LNCAP (cell line): ENCODE measurements around the gene IRGQ.

Source experiments
- TF ChIP-seq, protein P1 (sequence below): fragments of 450-650 bp; IDR thresholded peaks from 2 replicates; pipeline ENCODE4 v1.5.1; 2017; ENCODE audit warnings: mild to moderate bottlenecking

The IRGQ gene

DNA sequence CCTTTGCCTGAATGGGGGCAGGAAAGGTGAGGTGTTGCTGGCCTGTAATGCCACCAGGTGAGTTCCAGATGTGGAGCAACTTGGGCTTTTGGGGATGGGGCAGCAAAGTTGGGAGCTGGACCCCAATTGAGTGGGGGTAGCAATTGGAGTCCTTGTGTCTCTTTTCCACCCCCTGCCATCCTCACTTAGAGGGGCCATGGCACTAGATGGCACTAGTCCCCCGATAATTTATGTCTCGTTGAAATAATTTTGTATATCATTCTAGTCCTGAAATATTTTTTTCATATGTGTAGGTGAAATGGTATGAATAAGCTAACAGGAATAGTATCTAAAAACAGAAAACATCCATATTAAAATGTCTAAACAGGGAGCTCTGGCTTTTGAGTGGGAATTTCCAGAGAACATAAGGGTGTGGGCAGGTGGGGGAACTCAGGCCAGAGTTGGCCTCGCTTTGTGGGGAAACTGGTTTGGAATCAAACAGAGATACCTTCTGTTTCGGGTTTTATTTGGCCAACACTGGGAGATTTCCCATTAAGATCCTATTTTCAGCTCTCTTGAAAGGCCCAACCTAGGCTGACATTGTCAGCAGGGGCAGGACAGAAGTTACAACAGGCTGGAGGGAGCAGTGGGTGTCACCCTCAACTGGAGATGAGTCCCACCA, 3.8 kb upstream of the IRGQ start:
- TF ChIP-seq, protein P1, sequence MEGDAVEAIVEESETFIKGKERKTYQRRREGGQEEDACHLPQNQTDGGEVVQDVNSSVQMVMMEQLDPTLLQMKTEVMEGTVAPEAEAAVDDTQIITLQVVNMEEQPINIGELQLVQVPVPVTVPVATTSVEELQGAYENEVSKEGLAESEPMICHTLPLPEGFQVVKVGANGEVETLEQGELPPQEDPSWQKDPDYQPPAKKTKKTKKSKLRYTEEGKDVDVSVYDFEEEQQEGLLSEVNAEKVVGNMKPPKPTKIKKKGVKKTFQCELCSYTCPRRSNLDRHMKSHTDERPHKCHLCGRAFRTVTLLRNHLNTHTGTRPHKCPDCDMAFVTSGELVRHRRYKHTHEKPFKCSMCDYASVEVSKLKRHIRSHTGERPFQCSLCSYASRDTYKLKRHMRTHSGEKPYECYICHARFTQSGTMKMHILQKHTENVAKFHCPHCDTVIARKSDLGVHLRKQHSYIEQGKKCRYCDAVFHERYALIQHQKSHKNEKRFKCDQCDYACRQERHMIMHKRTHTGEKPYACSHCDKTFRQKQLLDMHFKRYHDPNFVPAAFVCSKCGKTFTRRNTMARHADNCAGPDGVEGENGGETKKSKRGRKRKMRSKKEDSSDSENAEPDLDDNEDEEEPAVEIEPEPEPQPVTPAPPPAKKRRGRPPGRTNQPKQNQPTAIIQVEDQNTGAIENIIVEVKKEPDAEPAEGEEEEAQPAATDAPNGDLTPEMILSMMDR, result no peak

DNA sequence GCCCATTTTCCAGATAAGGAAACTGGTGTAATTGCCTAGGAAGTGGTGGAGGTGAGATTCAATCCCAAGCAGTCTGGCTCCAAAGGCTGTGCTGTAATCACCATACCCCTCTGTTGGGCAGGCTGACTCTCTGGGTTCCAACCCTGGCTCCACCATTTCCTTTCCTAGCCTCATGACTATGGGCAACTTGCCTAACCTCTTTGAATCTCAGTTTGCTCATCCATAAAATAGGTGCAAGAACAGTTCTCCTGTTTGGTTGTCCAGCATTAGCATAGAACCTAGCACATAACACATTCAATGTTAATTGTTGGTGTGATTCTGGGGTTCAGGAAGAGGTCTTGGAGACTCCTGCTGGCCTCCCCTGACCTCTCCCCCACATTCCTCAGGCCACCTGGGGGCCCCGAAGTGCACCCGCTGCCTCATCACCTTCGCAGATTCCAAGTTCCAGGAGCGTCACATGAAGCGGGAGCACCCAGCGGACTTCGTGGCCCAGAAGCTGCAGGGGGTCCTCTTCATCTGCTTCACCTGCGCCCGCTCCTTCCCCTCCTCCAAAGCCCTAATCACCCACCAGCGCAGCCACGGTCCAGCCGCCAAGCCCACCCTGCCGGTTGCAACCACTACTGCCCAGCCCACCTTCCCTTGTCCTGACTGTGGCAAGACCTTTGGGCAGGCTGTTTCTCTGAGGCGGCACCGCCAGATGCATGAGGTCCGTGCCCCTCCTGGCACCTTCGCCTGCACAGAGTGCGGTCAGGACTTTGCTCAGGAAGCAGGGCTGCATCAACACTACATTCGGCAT, 2.7 kb upstream of the IRGQ start:
- TF ChIP-seq, protein P1, result no peak

DNA sequence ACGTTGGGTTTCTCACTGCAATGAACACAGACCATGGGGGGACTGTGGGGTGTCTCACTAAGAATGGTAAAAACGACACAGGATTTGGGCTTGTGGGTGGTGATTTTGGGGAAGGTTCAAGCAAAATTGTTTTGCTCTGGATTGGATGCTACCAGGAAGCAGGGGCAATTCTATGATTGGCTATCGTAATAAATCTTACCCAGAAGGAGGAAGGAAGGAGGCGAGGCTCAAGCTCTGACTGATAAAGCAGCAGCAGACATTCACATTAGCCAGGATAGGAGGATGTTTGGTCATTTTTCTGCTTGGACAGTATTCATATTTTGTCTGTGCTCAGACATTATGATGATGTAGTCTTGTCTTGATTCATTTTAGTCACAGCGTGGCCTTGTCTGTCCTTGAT, 1.9 kb upstream of the IRGQ start:
- TF ChIP-seq, protein P1, result no peak

DNA sequence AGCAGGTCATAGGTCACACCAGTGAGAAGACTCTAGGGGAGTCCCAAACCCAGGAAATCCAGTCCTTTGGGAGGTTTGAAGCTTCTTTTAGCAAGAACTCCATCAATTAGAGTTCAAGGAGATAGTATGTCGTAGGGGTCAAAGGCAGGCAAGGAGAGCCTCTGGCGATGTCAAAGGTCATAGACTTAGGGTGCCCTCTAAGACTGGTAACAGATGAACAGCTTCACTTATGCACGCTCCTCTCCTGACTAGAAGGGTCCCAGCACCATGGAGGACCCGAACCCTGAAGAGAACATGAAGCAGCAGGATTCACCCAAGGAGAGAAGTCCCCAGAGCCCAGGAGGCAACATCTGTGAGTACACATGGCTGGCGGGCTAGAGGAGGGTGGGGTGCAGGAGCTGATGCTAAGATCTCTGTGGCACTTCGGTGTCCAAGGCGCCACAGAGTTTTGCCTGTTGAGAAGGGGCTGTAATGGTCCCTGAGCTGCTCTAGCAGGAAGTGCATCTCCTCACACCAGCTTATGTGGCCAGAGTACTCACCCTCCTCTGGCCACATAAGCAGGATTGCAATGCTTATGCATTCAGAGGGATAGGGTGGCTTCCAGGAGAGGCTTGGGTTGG, 1.0 kb upstream of the IRGQ start:
- TF ChIP-seq, protein P1, result no peak

DNA sequence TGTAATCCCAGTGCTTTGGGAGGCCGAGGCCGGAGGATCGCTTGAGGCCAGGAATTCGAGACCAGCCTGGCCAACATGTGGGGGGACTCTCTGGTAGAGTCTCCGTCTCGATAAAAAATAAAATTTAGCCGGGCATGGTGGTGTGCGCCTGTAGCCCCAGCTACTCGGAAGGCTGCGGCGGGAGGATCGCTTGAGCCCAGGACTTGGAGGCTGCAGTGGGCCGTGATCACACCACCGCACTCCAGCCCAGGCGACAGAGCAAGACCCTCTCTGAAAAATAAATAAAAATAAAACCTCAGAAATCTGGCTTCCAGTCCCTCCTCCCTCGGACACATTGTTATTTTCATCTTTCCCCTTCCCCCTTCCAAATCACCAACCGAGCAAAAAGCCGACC, 332 bp downstream of the IRGQ start:
- TF ChIP-seq, protein P1, result no peak

DNA sequence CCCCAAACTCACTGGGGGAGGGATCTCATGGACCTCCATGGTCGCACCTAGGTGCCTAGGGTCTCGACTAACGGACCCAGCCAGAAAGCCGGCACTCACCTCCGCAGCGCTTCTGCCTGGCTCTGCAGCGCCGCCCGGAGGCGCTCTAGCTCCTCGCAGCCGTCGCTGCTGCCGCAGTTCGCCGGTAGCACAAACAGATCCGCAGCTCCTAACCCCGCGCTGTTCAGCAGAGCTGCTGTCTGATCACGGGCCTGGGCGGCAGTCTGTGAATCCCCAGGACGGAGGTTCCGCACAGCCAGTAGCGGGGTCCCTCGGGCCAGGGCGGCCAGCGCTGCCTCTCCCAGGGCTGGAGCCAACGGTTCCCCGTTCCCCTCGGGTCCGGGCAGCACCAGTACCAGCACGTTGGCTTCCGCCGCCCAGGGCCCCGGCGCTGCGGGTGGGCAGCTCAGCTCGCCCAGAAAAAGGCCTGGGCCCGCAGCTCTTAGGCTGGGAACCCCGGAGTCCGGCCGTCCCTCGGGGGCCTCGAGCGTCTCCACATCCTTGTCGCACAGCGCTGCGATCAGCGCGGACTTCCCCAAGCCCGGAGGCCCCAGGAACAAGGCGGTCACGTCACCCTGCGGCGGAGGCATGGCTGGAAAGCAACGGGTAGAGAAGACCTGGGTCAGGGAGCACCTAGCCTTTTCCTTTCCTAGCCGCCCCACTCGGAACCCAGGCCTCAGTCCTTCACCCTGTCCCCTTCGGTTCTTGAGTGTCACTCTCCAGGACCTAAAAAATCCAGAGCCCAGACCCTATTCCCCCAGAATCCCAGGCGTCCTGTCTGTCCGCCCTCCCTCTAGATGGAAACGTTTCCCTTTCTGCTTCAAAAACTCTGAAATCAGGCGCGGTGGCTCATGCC, 977 bp downstream of the IRGQ start:
- TF ChIP-seq, protein P1, result peak; percentile 58

DNA sequence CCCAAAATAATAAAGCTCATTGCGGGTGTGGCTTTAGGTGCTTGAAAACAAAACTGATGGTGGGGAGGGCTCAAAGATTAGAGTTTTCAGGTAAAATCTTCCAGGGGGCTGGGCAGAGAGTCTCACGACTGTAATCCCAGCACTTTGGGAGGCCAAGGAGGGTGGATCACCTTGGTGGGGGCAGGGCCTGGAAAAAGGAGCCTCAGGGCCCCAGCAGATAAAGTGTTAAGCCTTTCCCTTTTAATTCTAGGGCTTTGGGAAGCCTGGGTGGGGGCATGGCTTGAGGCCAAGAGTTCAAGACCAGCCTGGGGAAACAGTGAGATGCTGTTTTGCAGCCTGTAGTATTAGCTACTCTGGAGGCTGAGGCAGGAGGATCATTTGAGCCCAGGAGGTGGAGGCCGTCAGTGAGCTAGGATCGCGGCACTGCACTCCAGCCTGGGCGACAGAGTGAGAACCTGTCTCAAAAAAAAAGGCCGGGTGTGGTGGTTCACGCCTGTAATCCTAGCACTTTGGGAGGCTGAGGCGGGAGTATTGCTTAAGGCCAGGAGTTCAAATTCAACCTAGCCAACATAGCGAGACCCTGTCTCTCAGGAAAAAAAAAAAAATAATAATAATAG, 1.7 kb downstream of the IRGQ start:
- TF ChIP-seq, protein P1, result no peak
